NK-92 (cell line): Measurements from ENCODE around the gene RNF220.

Experiments
- DNase-seq: peaks from one replicate; lab custom pipeline; 2025; ENCODE audit not compliant: unreplicated experiment; lab: John Stamatoyannopoulos, UW

The RNF220 gene

DNA sequence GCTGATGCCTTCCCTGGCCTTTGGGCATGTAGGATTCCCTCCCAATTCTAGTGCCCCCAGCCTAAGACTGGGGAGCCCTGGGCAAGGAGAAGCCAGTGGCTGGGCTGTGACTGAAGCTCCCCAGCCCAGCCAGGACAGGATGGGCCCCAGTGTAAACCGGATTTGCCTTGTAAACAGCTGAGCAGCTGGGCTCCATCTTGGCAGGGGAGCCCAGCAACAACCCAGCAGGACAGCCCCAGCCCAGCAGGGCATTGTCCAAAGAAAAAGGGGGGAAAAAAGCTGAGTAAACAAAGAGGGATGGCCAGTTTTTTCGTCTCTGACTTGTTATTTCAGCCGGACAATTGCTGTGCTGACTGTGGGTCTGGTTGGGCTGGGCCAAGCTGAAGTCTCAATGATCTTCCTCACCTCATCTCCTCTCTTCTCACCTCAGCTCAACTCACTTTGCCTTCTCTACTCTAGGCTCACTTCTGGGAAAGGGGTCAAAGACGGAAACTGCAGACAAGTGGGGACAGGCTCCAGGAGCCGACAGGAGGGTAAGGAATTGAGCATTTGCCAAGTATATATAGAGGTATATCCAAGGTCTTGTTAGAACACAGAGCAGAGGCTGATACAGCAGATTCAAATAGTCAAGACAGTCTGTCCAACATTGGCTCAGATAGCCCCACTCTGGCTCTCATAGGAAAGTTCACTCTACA is 171.5 kb downstream of the RNF220 start:
- no peak for DNase-seq

DNA sequence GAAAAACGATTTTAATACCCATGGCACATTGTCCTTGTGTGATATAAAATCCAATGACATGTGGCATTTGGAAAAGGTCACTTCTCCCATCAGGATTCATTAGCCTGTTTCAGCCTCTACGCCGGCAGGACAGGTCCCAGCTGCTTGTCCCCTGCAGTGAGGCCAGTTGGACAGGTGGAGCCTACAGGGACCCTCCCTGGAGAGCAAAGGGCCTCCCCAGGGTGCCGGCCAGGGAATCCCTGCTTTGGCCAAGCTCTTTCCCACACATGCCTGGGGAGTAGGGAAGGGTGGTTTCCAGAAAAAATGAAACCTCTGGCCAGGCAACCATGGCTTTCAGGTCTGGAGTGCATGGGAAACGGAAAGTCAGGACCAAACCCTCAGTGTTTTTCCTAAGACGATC is 176.2 kb downstream of the RNF220 start:
- no peak for DNase-seq

DNA sequence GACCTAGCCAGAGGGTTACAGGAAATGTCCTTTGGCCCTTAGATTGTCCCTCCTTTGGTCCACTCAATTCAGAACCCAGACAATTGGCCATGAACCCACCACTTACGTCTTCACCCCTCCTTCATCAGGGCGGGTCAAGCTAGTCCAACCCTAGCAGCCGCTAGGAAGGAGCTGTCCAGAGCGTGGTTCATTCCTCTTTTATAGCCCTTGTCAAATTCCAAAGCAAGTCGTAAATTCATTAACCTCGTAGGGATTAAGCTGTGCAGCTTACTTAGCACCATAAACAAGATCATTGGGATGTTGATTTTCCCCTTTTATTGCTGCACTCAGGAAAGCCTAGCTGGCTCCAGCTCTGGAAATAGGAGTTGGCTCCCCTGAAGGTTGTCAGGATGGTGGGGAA is 179.1 kb downstream of the RNF220 start:
- DNase-seq = no peak

GRCh38 chr1:44585315-44585920 is 180.4 kb downstream of the RNF220 start:
- DNase-seq = no peak

DNA sequence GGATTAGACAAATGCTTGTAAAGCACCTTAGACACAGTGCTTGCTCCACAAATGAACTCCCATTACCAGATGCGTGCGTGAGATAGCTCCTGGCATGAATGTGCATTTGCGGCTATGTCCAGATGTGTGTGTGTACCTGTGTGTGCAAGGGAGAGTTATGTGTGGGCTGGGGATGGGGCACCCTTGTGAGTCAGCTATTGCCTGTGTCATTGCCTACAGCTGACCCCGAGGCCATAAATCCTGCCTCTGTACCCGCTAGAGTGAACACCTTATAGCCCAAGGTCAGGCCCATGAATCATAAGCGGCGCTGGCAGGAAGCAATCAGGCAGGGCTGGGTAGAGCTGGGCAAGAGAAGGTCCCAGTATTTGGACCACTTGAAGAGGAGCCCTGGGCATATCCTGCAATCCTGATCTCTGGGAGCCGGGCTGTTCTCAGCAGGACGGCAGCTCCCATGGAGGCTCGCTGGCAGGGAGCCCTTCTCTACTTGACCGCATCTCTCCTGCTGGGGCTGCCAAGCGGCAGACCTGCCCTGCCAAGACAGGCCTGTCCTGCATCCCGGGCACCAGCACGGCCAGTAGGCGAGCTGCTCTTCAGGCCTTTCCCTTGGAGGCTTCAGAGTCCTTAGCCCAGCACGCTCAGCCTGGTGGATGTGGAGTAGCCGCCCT is 182.9 kb downstream of the RNF220 start:
- DNase-seq = no peak

DNA sequence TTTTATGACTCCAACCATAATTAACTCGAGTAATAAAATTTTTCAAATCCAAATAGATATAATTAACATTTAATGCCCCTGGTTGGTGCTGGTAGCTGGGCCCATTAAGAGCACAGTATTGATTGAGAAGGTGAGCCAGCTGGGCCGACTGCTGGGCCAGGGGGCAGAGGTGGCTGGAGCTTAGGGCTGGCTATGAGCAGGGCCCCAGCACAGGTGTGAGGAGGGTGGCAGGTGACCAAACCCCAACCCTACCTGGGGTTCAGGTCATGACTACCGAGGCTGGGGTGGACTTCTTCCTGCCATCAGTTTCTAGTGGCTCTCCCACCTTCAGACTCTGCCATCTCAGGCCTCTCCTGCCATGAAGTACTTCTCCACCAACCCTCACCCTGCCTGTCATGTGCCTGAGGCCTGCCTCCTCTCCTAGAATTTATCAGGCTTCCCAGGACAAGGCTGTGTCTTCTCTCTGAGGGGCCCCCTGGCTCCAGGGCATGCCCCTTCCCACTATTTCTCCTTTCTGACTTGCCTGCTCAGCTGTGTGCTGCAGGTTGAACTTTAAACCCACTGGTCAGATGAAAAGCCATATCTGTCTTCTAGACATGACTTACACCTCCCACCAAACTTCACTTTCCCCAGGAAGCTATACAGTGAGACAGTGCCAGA is 183.6 kb downstream of the RNF220 start:
- DNase-seq = no peak

- DNase-seq = no peak
Observed at GRCh38 chr1:44590475-44590874, 185.4 kb downstream of the RNF220 start.

DNA sequence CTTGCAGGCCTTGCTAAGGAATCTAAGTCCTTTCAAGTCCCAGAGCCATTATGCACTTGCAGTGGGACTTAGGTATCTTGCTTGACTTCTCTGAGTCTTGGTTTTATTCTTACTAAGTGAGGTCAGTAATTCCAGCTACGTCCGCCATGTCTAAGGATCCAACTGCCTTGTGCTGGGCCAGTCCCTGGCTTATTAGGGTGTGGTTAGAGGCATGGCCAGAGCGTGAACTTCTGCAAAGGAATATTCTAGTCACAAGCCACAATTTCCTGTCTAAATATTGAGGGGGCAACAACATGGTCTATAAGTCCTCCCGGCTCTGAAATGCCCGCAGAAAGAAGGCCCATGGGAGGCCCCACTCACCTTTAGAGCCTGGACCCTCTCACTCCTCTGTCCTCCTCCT is 186.3 kb downstream of the RNF220 start:
- DNase-seq = no peak

DNA sequence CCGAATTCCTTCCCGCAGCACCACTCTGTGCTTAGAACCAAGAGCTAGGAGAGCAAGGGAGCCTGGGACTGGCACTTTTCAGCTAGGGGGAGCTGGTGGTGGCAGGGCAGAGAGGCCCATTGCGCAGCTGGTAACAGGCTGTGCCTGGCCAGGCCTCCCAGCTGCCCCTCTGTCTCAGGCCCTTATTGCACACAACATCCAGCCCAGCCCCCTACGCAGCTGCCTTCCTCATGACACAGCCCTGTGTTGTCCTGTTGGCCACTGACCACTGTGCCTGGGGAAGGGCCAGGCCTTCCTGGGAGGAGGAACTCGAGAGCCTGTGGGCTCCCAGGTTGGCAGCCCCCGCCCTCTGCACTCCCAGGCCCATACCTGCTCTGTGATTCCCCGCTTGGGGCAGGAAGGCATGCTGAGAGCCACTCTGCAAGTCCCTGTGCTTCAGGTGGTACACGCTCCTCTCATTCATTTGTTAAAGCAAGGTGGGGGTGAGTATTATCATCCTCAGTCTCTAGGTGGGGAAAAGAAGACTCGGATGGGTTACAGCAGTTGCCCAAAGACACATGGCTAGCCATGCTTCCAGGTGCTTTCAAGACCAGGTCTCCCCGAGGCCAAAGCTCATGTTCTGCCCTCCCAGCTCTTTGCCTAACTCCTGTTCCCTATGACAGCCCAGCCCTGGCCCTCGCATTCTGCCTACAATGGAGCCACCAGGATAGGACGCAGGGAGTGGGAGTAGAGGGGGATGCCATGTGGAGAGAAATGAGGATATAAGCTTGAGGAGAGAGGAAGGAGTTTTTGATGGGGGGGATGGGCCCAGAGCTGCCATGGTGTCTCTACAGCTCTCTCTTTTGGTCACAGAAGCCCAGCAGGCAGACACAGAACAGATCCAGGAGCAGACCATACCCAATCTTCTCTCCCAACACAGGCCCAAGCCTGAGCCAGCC is 187.4 kb downstream of the RNF220 start:
- DNase-seq = no peak

DNA sequence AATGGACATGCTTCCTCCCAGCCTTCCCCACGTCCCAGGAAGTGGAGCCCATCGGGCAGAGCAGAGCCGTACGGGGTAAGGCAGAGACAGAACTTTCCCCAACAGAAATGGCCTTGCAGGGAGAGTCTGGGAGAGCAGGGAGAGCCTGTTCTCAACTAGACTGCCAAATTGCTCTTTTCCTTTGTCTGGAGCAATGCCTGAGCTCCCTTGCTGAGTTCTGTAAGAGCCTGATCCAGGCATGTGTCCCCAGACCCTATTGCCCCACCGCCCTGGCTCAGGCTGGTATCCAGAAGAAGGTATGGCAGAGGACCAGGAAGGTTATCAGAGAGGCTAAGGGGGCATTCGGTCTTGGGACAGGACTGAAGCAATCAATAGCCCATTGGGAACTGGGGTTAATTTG is 189.3 kb downstream of the RNF220 start:
- DNase-seq = no peak

GRCh38 chr1:44594871-44595735 is 190.0 kb downstream of the RNF220 start:
- no peak for DNase-seq

DNA sequence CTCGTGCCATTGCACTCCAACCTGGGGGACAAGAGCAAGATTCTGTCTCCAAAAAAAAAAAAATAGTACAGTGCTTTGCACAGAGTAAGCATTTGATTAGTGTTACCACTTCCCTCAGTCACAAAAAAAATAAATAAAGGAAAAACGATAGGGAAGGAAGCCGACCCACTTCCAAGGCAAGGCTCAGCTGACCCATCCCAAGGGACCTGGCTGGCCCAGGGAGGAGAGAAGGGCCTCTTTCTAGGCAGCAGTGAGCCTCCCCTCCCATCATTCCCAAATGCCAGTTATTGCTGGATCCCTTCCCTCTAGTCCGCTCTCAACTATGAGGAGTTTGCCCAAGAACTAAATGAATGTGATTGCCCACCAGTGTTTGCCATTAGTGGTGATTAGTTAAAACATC is 191.5 kb downstream of the RNF220 start:
- DNase-seq = no peak

DNA sequence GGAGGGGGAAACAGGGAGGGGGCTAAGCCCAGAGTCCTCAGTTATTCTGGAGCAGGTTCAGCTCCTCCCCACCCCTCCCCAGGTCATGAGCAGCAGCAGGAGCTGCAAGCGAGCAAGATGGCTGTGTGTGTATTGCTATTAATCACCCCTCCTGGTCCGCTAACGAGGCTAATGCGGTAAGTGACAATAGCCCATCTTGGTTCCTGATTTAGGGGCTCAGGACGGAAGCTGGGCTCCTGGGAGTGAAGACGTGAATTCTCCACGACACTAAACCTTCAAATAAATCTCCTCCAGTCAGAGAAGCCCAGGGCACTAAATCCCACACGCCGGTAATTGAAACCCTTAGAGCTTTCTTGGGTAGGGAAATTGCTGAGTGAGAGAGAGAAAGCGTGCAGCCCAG is 193.1 kb downstream of the RNF220 start:
- no peak for DNase-seq

DNA sequence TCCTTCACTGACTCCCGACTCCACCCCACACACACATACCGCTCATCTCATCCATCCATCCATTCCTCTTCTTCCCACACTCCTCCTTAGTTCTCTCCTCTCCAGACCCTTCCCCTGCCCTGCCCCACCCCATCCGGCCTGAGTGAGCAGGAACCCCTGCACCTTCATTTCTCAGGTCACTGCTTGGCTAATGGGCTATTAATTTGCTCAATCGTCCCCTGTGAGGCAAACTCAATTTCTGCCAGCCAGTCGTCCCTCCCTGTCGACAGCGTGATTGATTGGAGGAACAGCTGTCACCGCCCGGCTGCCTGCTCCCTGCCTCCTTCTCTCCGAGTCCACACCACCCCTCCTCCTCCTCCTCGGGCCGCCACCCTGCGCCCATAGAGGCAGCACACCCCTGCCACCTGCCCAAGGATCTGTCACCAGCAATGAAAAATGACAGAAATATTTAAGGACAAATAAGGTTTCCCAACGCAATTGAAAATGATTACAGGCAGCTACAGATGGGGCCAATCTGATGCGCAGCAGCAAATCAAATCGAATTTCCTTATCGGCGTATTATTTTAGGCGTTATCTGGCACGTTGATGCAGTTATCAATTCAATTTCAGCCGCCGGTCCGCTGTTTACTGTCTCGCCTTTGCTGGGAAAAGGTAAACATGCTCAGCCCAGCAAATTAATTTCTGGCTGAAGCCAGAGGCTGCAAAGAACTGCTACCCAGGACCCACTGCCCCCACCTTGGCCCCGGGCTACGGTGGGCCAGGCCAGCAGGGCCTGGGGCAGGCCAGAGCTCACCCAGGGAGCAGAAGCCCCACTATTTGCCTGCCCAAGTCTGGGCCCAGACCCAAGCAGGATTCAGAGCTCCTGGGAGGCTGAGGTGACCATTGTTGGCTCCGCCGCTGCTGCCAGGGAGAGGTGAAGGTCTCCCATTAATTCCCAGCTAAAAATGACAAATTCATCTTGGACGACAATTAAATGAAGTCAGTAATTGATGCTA is 197.9 kb downstream of the RNF220 start:
- DNase-seq = no peak

- DNase-seq = no peak
Observed at GRCh38 chr1:44603718-44604117, 198.7 kb downstream of the RNF220 start.

DNA sequence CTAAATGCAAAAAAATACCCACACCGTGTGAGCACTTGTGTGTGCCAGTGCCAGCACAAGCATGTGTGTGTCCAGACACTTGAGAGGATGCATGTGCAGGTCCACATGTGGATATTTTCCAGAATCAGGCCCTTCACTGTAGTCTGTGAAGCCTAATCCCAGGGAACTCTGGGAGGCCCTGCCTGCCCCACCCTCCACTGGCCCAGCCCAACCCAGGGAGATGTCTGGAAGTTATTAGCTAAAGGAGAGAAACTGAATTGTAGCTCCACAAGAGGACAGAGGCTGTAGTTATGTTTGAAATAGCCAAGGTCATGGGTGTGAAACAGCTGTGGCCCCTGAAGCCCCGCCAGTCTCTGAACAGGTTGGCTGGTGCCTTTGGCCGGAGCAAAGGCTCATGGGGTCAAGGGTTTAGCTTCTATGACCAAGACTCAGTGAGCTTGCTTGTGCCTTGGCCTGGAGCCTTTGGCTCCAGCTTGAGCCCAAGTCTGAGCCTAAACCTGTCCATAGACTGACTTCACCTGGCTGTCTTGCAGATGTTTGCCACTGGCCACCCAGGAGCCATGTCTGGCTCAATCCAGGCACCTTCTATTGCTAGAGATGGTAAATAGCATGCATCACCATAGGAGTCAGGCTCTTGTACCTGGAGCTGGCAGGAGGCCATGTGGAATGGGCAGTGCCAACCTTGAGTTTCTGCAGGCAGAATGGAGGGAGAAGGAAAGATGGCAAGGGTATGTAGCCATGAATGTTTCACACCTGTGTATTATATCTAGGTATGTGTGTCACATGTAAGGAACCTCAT is 199.3 kb downstream of the RNF220 start:
- DNase-seq = no peak

- no peak for DNase-seq
Observed at GRCh38 chr1:44605914-44606615, 201.0 kb downstream of the RNF220 start.
